HepG2 (cell line): ENCODE measurements around the gene PRR22. TPM values are rescaled to one million over a fixed set of nuclear protein-coding genes. Genes with fewer than 3 reads are reported as not detected.
A peak's percentile ranks its signal among the peaks of the same experiment; 100 is the strongest.

Experiments used
- AGO1 ChIP-seq: fragments of 200-400 bp; formaldehyde crosslinking; IDR thresholded peaks from 2 replicates; pipeline ENCODE4 v1.6.1; 2017; ENCODE audit warnings: mild to moderate bottlenecking, low read depth, low read length, moderate library complexity; ENCODE audit not compliant: poor library complexity, severe bottlenecking
- CEBPB ChIP-seq: IDR thresholded peaks from 2 replicates; pipeline ENCODE4 v1.6.1; 2011; ENCODE audit warnings: low read depth, low read length, improper control_type of control experiment, borderline replicate concordance
- HMGXB3 ChIP-seq: sonication (generic); formaldehyde crosslinking; IDR thresholded peaks from 2 replicates; pipeline ENCODE4 v1.4.0; 2020; ENCODE audit warnings: missing genetic modification reagents, borderline replicate concordance
- HNRNPL ChIP-seq: fragments of 200-400 bp; formaldehyde crosslinking; IDR thresholded peaks from 2 replicates; pipeline ENCODE4 v1.6.1; 2017; ENCODE audit warnings: mild to moderate bottlenecking, low read depth, low read length
- HNRNPUL1 ChIP-seq: fragments of 200-400 bp; formaldehyde crosslinking; IDR thresholded peaks from 2 replicates; pipeline ENCODE4 v1.6.1; 2017; ENCODE audit warnings: low read depth, mild to moderate bottlenecking, low read length, moderate library complexity
- MIXL1 ChIP-seq: IDR thresholded peaks from 2 replicates; pipeline ENCODE4 v1.6.1; 2016
- MXI1 ChIP-seq: IDR thresholded peaks from 3 replicates; pipeline ENCODE4 v1.6.1; 2012; ENCODE audit warnings: low read depth, low read length, inconsistent platforms, borderline replicate concordance
- NR2C2 ChIP-seq: sonication (generic); formaldehyde crosslinking; IDR thresholded peaks from 2 replicates; pipeline ENCODE4 v1.4.0; 2020; ENCODE audit warnings: missing genetic modification reagents, mild to moderate bottlenecking, moderate library complexity, borderline replicate concordance
- NRL ChIP-seq: sonication (generic); formaldehyde crosslinking; IDR thresholded peaks from 2 replicates; pipeline ENCODE4 v1.5.0; 2020; ENCODE audit warnings: missing genetic modification reagents, mild to moderate bottlenecking, moderate library complexity, borderline replicate concordance
- SMYD3 ChIP-seq: sonication (generic); formaldehyde crosslinking; IDR thresholded peaks from 2 replicates; pipeline ENCODE4 v1.8.1; 2023; ENCODE audit warnings: mild to moderate bottlenecking, missing genetic modification reagents
- SP2 ChIP-seq: sonication (generic); formaldehyde crosslinking; IDR thresholded peaks from 2 replicates; pipeline ENCODE4 v1.5.1; 2020; ENCODE audit warnings: mild to moderate bottlenecking, missing genetic modification reagents
- ZNF138 ChIP-seq: sonication (generic); formaldehyde crosslinking; IDR thresholded peaks from 2 replicates; pipeline ENCODE4 v1.5.0; 2020; ENCODE audit warnings: mild to moderate bottlenecking, low read depth, missing genetic modification reagents
- ZNF275 ChIP-seq: sonication (generic); formaldehyde crosslinking; IDR thresholded peaks from 2 replicates; pipeline ENCODE4 v1.8.0; 2022; ENCODE audit warnings: missing genetic modification reagents, mild to moderate bottlenecking, inconsistent platforms, borderline replicate concordance
- ZNF414 ChIP-seq: sonication (generic); formaldehyde crosslinking; IDR thresholded peaks from 2 replicates; pipeline ENCODE4 v1.5.0; 2020; ENCODE audit warnings: missing genetic modification reagents
- ZNF713 ChIP-seq: sonication (generic); formaldehyde crosslinking; IDR thresholded peaks from 2 replicates; pipeline ENCODE4 v1.4.0; 2020; ENCODE audit warnings: mild to moderate bottlenecking, missing genetic modification reagents
- ZNF768 ChIP-seq: sonication (generic); formaldehyde crosslinking; IDR thresholded peaks from 2 replicates; pipeline ENCODE4 v1.4.0; 2020; ENCODE audit warnings: missing genetic modification reagents
- ZNF777 ChIP-seq: sonication (generic); formaldehyde crosslinking; IDR thresholded peaks from 2 replicates; pipeline ENCODE4 v1.4.0; 2020; ENCODE audit warnings: missing genetic modification reagents
- polyA plus RNA-seq, 8 experiments: library from polyadenylated mRNA; depleted of rRNA in 3 of 8; stranded (reverse) in 7 of 8; unstranded in 1 of 8; fragments of >200 nt; fragmentation: Illumina TruSeq in 4 of 8; extraction: Trizol in 4 of 8; gene quantifications; 2 replicates each; pipeline versions ENCODE4 v1.2.1 to v1.2.3, GENCODE V29; 2011 to 2016; ENCODE audit warnings: low read depth in 4 of 8, missing spikeins in 1 of 8, mixed read lengths in 1 of 8; ENCODE audit not compliant: insufficient read depth in 1 of 8
- total RNA-seq, 5 experiments: library from RNA; depleted of rRNA; stranded (reverse); fragments of >200 nt; fragmentation: Illumina TruSeq; extraction: Trizol; gene quantifications; 2 replicates each; pipeline ENCODE4 v1.2.3, GENCODE V29; 2016; ENCODE audit warnings: low read depth in 1 of 5
- TF ChIP-seq, protein P1 (sequence below): IDR thresholded peaks from 2 replicates; pipeline ENCODE4 v1.4.0; 2020; ENCODE audit warnings: mild to moderate bottlenecking, missing genetic modification reagents

PRR22 gene
- total and polyA plus RNA-seq, 2 of the 13 experiments (the other 11 are each of a cell fraction or from before 2014, with no cell fraction given) = 0.84 to 2.3 TPM

- no peak for TF ChIP-seq HMGXB3
- 0 out of 2 replicates have a peak, but pooled peaks have one; percentile 52 for TF ChIP-seq HNRNPL
- TF ChIP-seq ZNF275 = peak; percentile 71; the same call in 1 of the 2 replicates
- TF ChIP-seq ZNF138 (CRISPR knock-in tag) = 0 out of 2 replicates have a peak, but pooled peaks have one; percentile 21
- TF ChIP-seq SMYD3 (CRISPR knock-in tag) = no peak
- TF ChIP-seq ZNF713 (CRISPR knock-in tag) = no peak; the same call in 1 of the 2 replicates
- TF ChIP-seq, protein P1, sequence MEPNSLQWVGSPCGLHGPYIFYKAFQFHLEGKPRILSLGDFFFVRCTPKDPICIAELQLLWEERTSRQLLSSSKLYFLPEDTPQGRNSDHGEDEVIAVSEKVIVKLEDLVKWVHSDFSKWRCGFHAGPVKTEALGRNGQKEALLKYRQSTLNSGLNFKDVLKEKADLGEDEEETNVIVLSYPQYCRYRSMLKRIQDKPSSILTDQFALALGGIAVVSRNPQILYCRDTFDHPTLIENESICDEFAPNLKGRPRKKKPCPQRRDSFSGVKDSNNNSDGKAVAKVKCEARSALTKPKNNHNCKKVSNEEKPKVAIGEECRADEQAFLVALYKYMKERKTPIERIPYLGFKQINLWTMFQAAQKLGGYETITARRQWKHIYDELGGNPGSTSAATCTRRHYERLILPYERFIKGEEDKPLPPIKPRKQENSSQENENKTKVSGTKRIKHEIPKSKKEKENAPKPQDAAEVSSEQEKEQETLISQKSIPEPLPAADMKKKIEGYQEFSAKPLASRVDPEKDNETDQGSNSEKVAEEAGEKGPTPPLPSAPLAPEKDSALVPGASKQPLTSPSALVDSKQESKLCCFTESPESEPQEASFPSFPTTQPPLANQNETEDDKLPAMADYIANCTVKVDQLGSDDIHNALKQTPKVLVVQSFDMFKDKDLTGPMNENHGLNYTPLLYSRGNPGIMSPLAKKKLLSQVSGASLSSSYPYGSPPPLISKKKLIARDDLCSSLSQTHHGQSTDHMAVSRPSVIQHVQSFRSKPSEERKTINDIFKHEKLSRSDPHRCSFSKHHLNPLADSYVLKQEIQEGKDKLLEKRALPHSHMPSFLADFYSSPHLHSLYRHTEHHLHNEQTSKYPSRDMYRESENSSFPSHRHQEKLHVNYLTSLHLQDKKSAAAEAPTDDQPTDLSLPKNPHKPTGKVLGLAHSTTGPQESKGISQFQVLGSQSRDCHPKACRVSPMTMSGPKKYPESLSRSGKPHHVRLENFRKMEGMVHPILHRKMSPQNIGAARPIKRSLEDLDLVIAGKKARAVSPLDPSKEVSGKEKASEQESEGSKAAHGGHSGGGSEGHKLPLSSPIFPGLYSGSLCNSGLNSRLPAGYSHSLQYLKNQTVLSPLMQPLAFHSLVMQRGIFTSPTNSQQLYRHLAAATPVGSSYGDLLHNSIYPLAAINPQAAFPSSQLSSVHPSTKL (CRISPR knock-in tag) = peak; percentile 60; the same call in 1 of the 2 replicates
- TF ChIP-seq NRL (CRISPR knock-in tag) = peak; percentile 62; the same call in 1 of the 2 replicates
- TF ChIP-seq HNRNPUL1 = no peak
- peak; percentile 44; the same call in 1 of the 2 replicates for TF ChIP-seq NR2C2 (CRISPR knock-in tag)
- peak; percentile 59; the same call in 1 of the 3 replicates for TF ChIP-seq MXI1
- TF ChIP-seq SP2 = peak; percentile 29; the same call in 1 of the 2 replicates
- peak; percentile 85 for TF ChIP-seq AGO1
- TF ChIP-seq ZNF777 (CRISPR knock-in tag) = peak; percentile 98
- TF ChIP-seq MIXL1 = peak; percentile 41; the same call in 1 of the 2 replicates
- TF ChIP-seq CEBPB = no peak
- peak; percentile 32 for TF ChIP-seq ZNF768 (CRISPR knock-in tag)
- 0 out of 2 replicates have a peak, but pooled peaks have one; percentile 87 for TF ChIP-seq ZNF414 (CRISPR knock-in tag)
Observed at GRCh38 chr19:5803752-5804515, 19.4 kb upstream of the PRR22 start (continued).
